ENCODE data around the gene ZNF605. TPM values are rescaled to one million over a fixed set of nuclear protein-coding genes. Genes with fewer than 3 reads are reported as not detected.
"Not testable (repeated sequence)": the region's sequence is repeated elsewhere in the genome, so short reads cannot be mapped to it uniquely, and the experiment has no call there.

ZNF605 gene
- 7.0 and 8.4 TPM in 2 replicates for total RNA-seq (2012; rRNA removed)

DNA sequence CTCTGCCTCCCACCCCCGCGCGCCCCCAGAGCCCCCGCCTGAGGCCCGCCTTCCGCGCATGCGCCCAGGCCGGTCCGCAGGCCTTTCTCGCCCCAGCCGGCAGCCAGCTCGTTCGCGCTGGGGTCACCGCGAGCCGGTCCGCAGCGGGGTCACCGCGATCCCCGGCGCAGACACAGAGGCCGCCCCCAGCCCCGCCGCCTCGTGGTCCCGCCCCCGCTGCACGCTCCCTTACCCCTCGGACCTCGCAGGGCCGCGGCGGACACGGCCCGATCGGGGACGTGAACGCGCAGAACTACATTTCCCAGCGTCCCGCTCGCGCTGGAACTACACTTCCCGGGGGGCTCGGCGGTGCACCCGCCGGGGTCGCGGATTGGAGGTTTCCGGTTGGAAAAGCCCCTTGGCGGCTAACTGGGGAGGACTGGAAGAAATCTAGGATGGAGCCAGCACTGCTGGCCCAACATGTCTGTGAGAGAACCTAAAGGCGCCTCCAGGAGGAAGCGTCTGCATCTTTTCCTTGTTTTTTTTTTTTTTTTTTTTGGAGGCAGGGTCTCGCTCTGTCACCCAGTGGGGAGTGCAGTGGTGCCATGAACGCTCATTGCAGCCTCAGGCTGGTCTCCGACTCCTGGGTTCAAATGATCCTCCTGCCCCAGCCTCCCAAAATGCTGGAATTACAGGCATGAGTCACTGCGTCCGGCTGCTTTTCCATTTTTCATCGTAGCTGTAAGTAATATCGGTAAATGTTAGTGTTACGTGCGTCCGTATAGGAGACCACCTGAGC lies at the start of gene ZNF605:
ZNF605 (minus strand) TSS at position 296 of the 778 bp plus-strand sequence. CDS start 10,671 bp downstream, outside the sequence.
- H3K9me3 ChIP-seq (replicated peaks; ENCODE audit: low read length) = peaks cover 10% of the 10 kb centered on the region
- H3K4me1 ChIP-seq (ENCODE audit: control insufficient read depth, insufficient read depth, low read length) = peaks cover 12% of the 10 kb centered on the region
- H3K9ac ChIP-seq (ENCODE audit: low read depth, low read length) = peak within 1 kb of the TSS; percentile 85
- H3K4me3 ChIP-seq (ENCODE audit: low read length) = peak within 1 kb of the TSS; percentile 85
- H3K4me2 ChIP-seq (ENCODE audit: low read length) = peak within 1 kb of the TSS; percentile 96
- H3K36me3 ChIP-seq (ENCODE audit: insufficient read depth, low read length) = no peaks in the 10 kb centered on the region
- no peaks in the 10 kb centered on the region for H3K27me3 ChIP-seq (ENCODE audit: control insufficient read depth, insufficient read depth, low read length)

- H3K4me1 ChIP-seq (ENCODE audit: control insufficient read depth, insufficient read depth, low read length) = no peaks in the 10 kb centered on the region
- no peak overlapping the region for H3K4me2 ChIP-seq (ENCODE audit: low read length)
- H3K27me3 ChIP-seq (ENCODE audit: control insufficient read depth, insufficient read depth, low read length) = no peaks in the 10 kb centered on the region
- H3K4me3 ChIP-seq (ENCODE audit: low read length) = no peak overlapping the region
- no peak overlapping the region for H3K9ac ChIP-seq (ENCODE audit: low read depth, low read length)
- H3K9me3 ChIP-seq (replicated peaks; ENCODE audit: low read length) = peaks cover 9% of the 10 kb centered on the region
- peaks cover 7% of the 10 kb centered on the region for H3K36me3 ChIP-seq (ENCODE audit: insufficient read depth, low read length)
Observed at GRCh38 chr12:132998741-132999140, 42.6 kb upstream of the ZNF605 start.

DNA sequence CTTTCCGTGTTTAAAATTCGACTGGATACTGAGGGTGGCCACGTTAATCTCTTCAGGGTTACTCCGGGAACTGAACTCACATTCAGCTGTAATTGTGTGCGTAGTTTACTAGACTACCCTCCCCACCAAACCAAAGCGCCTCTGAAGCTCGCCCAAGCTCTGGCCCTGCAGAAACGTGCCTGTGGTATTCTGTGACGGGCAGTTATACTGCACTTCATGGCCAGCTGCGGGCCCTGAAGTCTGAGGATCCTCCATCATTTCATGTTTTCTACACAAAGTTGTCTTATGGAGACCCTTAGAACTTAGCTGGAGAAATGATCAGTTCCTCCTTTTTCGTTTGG lies 30.7 kb upstream of the ZNF605 start:
- H3K4me3 ChIP-seq (ENCODE audit: low read length) = peak overlapping the region; percentile 90
- H3K27me3 ChIP-seq (ENCODE audit: control insufficient read depth, insufficient read depth, low read length) = no peaks in the 10 kb centered on the region
- H3K4me2 ChIP-seq (ENCODE audit: low read length) = peak overlapping the region; percentile 92
- peaks cover 11% of the 10 kb centered on the region for H3K4me1 ChIP-seq (ENCODE audit: control insufficient read depth, insufficient read depth, low read length)
- H3K9ac ChIP-seq (ENCODE audit: low read depth, low read length) = peak overlapping the region; percentile 88
- H3K36me3 ChIP-seq (ENCODE audit: insufficient read depth, low read length) = peaks cover 16% of the 10 kb centered on the region
- H3K9me3 ChIP-seq (replicated peaks; ENCODE audit: low read length) = peaks cover 3% of the 10 kb centered on the region

DNA sequence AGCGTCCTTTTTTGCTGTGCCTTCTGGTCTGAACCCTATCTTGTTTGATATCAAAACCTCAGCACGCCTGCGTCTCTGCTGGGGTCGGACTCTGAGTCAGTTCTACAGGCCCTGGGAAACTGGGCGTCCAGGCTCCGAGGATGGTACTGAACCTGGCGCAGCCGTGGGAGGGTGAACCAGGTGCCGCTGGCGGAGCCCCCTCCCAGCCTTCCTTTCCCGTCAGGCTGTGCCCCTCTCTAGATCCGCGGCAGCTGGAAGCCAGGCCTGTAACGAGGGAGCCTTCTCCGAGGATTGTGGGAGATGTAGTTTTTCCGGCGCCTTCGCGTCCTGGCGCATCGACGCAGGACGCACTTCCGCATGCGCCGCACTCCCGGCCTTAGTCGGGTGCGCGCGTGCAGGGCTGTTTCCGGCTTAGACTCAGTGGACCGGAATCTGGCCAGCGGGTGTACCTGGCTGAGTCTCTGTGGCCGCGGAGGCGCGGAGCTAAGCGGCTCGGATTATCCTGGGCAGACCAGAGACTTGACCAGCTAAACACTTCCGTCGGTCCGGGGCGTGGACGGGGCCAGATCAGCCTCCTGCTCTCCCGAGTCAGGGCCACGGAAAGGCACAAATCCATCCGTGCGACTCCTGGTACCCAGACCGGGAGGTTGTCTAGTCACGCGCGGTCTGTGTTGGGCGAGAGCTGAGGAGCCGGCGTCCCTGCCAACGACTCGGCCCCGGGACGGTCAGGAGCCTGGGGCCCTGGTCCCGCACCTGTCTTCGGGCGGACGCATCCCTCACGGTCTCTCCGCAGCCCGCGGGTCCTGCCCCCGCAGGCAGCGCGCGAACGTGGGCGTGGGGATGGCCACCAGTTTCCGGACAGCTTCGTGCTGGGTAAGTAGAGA lies 30.1 kb upstream of the ZNF605 start, which contains the start of gene ZNF26:
ZNF26 (plus strand) TSS at position 367 of the 884 bp plus-strand sequence; CDS start at position 841, 474 bp downstream.
- H3K4me1 ChIP-seq (ENCODE audit: control insufficient read depth, insufficient read depth, low read length) = peaks cover 11% of the 10 kb centered on the region
- H3K4me3 ChIP-seq (ENCODE audit: low read length) = peak within 1 kb of the TSS; percentile 90

GRCh38 chr12:132976870-132977269 lies 20.8 kb upstream of the ZNF605 start:
- not testable (repeated sequence) for H3K36me3 ChIP-seq (ENCODE audit: insufficient read depth, low read length); H3K4me1 ChIP-seq (ENCODE audit: control insufficient read depth, insufficient read depth, low read length); H3K9me3 ChIP-seq (replicated peaks; ENCODE audit: low read length); H3K27me3 ChIP-seq (ENCODE audit: control insufficient read depth, insufficient read depth, low read length); H3K9ac ChIP-seq (ENCODE audit: low read depth, low read length); H3K4me2 ChIP-seq (ENCODE audit: low read length); H3K4me3 ChIP-seq (ENCODE audit: low read length)

More for the DNA sequence above, 30.1 kb upstream of the ZNF605 start, which contains the start of gene ZNF26:
- Histone ChIP-seq H3K9me3 (replicated peaks; ENCODE audit: low read length) (peaks cover 3% of the 10 kb centered on the region), H3K9ac (ENCODE audit: low read depth, low read length) (peak within 1 kb of the TSS; percentile 88), H3K27me3 (ENCODE audit: control insufficient read depth, insufficient read depth, low read length) (no peaks in the 10 kb centered on the region), H3K36me3 (ENCODE audit: insufficient read depth, low read length) (peaks cover 16% of the 10 kb centered on the region), H3K4me2 (ENCODE audit: low read length) (peak within 1 kb of the TSS; percentile 92)

DNA sequence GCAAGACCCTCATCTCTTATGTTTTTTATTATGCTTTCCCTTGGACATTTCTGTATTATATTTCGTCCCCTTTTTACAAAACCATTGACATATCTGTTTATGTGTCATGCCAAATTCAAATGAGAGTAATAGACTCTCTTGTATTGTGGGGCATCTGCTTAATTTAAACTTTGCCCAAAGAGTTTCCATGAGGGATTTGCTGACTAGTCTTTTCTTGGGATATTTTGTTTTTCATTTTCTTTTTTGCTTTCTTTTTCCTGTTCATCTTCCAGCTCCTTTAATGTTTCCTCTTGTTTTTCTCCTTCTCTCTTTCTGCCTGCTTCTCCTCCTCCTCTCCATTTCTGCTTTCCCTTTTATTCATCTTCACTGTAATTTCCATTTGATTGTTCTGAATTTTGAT lies 16.3 kb upstream of the ZNF605 start:
- H3K4me3 ChIP-seq (ENCODE audit: low read length) = no peak overlapping the region
- H3K9me3 ChIP-seq (replicated peaks; ENCODE audit: low read length) = peaks cover 6% of the 10 kb centered on the region
- H3K36me3 ChIP-seq (ENCODE audit: insufficient read depth, low read length) = no peaks in the 10 kb centered on the region
- no peaks in the 10 kb centered on the region for H3K27me3 ChIP-seq (ENCODE audit: control insufficient read depth, insufficient read depth, low read length)
- H3K9ac ChIP-seq (ENCODE audit: low read depth, low read length) = no peak overlapping the region
- no peak overlapping the region for H3K4me2 ChIP-seq (ENCODE audit: low read length)
- no peaks in the 10 kb centered on the region for H3K4me1 ChIP-seq (ENCODE audit: control insufficient read depth, insufficient read depth, low read length)

- no peak overlapping the region for H3K4me2 ChIP-seq (ENCODE audit: low read length)
- no peak overlapping the region for H3K4me3 ChIP-seq (ENCODE audit: low read length)
- no peak overlapping the region for H3K9ac ChIP-seq (ENCODE audit: low read depth, low read length)
- H3K4me1 ChIP-seq (ENCODE audit: control insufficient read depth, insufficient read depth, low read length) = no peaks in the 10 kb centered on the region
- H3K27me3 ChIP-seq (ENCODE audit: control insufficient read depth, insufficient read depth, low read length) = no peaks in the 10 kb centered on the region
- H3K36me3 ChIP-seq (ENCODE audit: insufficient read depth, low read length) = no peaks in the 10 kb centered on the region
- H3K9me3 ChIP-seq (replicated peaks; ENCODE audit: low read length) = peaks cover 12% of the 10 kb centered on the region
Observed at GRCh38 chr12:132967736-132968135, 11.6 kb upstream of the ZNF605 start.

GRCh38 chr12:132966676-132967415 lies 10.7 kb upstream of the ZNF605 start:
- no peak overlapping the region for H3K4me3 ChIP-seq (ENCODE audit: low read length)
- no peaks in the 10 kb centered on the region for H3K4me1 ChIP-seq (ENCODE audit: control insufficient read depth, insufficient read depth, low read length)
- no peak overlapping the region for H3K9ac ChIP-seq (ENCODE audit: low read depth, low read length)
- H3K27me3 ChIP-seq (ENCODE audit: control insufficient read depth, insufficient read depth, low read length) = no peaks in the 10 kb centered on the region
- H3K36me3 ChIP-seq (ENCODE audit: insufficient read depth, low read length) = no peaks in the 10 kb centered on the region
- peaks cover 12% of the 10 kb centered on the region for H3K9me3 ChIP-seq (replicated peaks; ENCODE audit: low read length)
- H3K4me2 ChIP-seq (ENCODE audit: low read length) = no peak overlapping the region

- Histone ChIP-seq H3K4me2 (ENCODE audit: low read length) (no peak overlapping the region), H3K36me3 (ENCODE audit: insufficient read depth, low read length) (no peaks in the 10 kb centered on the region), H3K27me3 (ENCODE audit: control insufficient read depth, insufficient read depth, low read length) (no peaks in the 10 kb centered on the region), H3K9me3 (replicated peaks; ENCODE audit: low read length) (peaks cover 12% of the 10 kb centered on the region), H3K4me3 (ENCODE audit: low read length) (no peak overlapping the region), H3K4me1 (ENCODE audit: control insufficient read depth, insufficient read depth, low read length) (no peaks in the 10 kb centered on the region), H3K9ac (ENCODE audit: low read depth, low read length) (no peak overlapping the region)
Observed at GRCh38 chr12:132965796-132966195, 9.7 kb upstream of the ZNF605 start.

GRCh38 chr12:132963947-132964346 lies 7.8 kb upstream of the ZNF605 start:
- H3K27me3 ChIP-seq (ENCODE audit: control insufficient read depth, insufficient read depth, low read length); H3K4me1 ChIP-seq (ENCODE audit: control insufficient read depth, insufficient read depth, low read length); H3K4me2 ChIP-seq (ENCODE audit: low read length); H3K9ac ChIP-seq (ENCODE audit: low read depth, low read length); H3K36me3 ChIP-seq (ENCODE audit: insufficient read depth, low read length); H3K4me3 ChIP-seq (ENCODE audit: low read length): not testable (repeated sequence)
- peaks cover 12% of the 10 kb centered on the region for H3K9me3 ChIP-seq (replicated peaks; ENCODE audit: low read length)

DNA sequence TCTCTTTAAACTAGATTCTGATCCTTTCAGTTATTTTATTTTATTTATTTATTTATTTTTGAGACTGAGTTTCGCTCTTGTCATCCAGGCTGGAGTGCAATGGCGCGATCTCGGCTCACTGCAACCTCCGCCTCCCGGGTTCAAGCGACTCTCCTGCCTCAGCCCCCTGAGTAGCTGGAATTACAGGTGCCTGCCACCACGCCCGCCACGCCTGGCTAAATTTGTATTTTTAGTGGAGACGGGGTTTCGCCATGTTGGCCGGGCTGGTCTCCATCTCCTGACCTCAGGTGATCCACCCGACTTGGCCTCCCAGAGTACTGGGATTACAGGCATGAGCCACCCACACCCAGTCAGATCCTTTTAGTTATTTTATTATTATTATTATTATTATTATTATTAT lies 5.7 kb upstream of the ZNF605 start:
- H3K4me1 ChIP-seq (ENCODE audit: control insufficient read depth, insufficient read depth, low read length); H3K27me3 ChIP-seq (ENCODE audit: control insufficient read depth, insufficient read depth, low read length); H3K9ac ChIP-seq (ENCODE audit: low read depth, low read length); H3K36me3 ChIP-seq (ENCODE audit: insufficient read depth, low read length); H3K4me2 ChIP-seq (ENCODE audit: low read length); H3K4me3 ChIP-seq (ENCODE audit: low read length); H3K9me3 ChIP-seq (replicated peaks; ENCODE audit: low read length): not testable (repeated sequence)

Measured in skeletal muscle satellite cell (primary cell).